Measurements from ENCODE around the gene FAM169A. TPM values are rescaled to one million over a fixed set of nuclear protein-coding genes. Genes with fewer than 3 reads are reported as not detected.

The FAM169A gene
- total and polyA plus RNA-seq, 2 of the 4 experiments (the other 2 are of a cell fraction) = under 0.01 TPM; not detected in 1

DNA sequence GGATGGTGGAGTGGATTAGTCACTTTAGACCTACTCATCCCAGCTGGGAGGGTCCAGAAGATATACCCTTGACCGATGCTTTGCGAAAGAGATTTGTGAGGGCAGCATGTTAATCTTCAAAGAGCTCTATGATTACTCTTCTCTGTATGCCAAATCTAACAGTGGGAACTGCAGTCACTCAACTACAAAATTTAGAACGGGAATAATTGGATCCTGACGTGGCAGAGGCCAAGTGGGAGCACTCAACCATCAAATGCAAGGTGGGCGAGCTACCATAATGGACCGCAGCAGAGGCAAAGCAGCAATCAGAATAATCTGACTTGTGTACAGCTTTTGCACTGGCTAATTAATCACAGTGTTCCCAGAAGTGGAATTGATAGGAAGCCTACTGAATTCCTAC, 78.8 kb downstream of the FAM169A start:
- Histone ChIP-seq H3K18ac (ENCODE audit: low read depth, low read length) (no peak overlapping the region), H4K20me1 (ENCODE audit: insufficient read depth, low read length) (no peaks in the 10 kb centered on the region), H4K91ac (ENCODE audit: insufficient read depth, low read depth, low read length) (no peak overlapping the region), H4K8ac (ENCODE audit: low read depth in 2 of 2, low read length in 2 of 2) (no peak overlapping the region), H3K4me3 (ENCODE audit: insufficient read depth, low read depth, low read length) (no peak overlapping the region), H2BK20ac (ENCODE audit: low read depth, low read length) (no peak overlapping the region), H2BK15ac (ENCODE audit: low read depth, low read length) (no peak overlapping the region), H2AK5ac (ENCODE audit: low read depth, low read length) (no peak overlapping the region), H3K36me3 (ENCODE audit: control insufficient read depth, insufficient read depth, low read length) (no peaks in the 10 kb centered on the region), H3K4me1 (ENCODE audit: control insufficient read depth, insufficient read depth, low read length) (no peaks in the 10 kb centered on the region), H3K9me1 (ENCODE audit: insufficient read depth, low read length) (no peaks in the 10 kb centered on the region), H3K56ac (ENCODE audit: extremely low read depth, insufficient read depth, low read length) (no peak overlapping the region), H3K23ac (ENCODE audit: low read depth, low read length) (no peak overlapping the region), H3K27ac (ENCODE audit: insufficient read depth, low read length) (no peak overlapping the region), H3K27me3 (ENCODE audit: control insufficient read depth, insufficient read depth, low read length) (no peaks in the 10 kb centered on the region), H3K4me2 (ENCODE audit: low read depth, low read length) (no peak overlapping the region), H3K9me3 (ENCODE audit: control insufficient read depth, insufficient read depth, low read length) (no peaks in the 10 kb centered on the region), H2AK9ac (replicated peaks; ENCODE audit: low read depth, low read length, poor library complexity) (no peak overlapping the region), H2BK5ac (ENCODE audit: low read depth, low read length, poor library complexity, severe bottlenecking) (no peak overlapping the region), H2AFZ (replicated peaks; ENCODE audit: low read length, poor library complexity) (no peak overlapping the region), H3K79me1 (ENCODE audit: low read depth in 1 of 2, low read length in 2 of 2) (no peaks in the 10 kb centered on the region), H3K4ac (ENCODE audit: low read depth, low read length) (no peak overlapping the region), H3K9ac (ENCODE audit: low read depth, low read length) (no peak overlapping the region), H4K5ac (ENCODE audit: low read depth, low read length) (no peak overlapping the region), H3K14ac (replicated peaks; ENCODE audit: low read depth, low read length) (no peak overlapping the region), H2BK120ac (ENCODE audit: low read depth, low read length) (no peak overlapping the region)
- no TSS peak for BruUV-seq (replicated peaks)
- intact Hi-C loops (cut with micrococcal nuclease) = no loop called here
- POLR2A ChIA-PET (ENCODE audit: unreplicated experiment) = no interaction called here
- in situ Hi-C loops (cut with MboI; ENCODE audit: low sequenced_read_pairs) = no loop called here
- no peak for ATAC-seq (ENCODE audit: low read depth)
- TF ChIP-seq NFE2L2 (IDR thresholded peaks at IDR 0.05; ENCODE audit: low read depth, low read length) (no peak), RAD21 (IDR thresholded peaks at IDR 0.05; ENCODE audit: low read length) (no peak), MAFK (IDR thresholded peaks at IDR 0.05; ENCODE audit: low read depth, low read length) (no peak), POLR2A (IDR thresholded peaks at IDR 0.05; ENCODE audit: low read depth, low read length) (no peak), CEBPB (IDR thresholded peaks at IDR 0.05; ENCODE audit: low read depth, low read length) (no peak)
- TF ChIP-seq, protein P1, sequence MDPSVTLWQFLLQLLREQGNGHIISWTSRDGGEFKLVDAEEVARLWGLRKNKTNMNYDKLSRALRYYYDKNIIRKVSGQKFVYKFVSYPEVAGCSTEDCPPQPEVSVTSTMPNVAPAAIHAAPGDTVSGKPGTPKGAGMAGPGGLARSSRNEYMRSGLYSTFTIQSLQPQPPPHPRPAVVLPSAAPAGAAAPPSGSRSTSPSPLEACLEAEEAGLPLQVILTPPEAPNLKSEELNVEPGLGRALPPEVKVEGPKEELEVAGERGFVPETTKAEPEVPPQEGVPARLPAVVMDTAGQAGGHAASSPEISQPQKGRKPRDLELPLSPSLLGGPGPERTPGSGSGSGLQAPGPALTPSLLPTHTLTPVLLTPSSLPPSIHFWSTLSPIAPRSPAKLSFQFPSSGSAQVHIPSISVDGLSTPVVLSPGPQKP (IDR thresholded peaks at IDR 0.05; ENCODE audit: borderline replicate concordance, low read depth, low read length) = no peak
- TF ChIP-seq, protein P2, sequence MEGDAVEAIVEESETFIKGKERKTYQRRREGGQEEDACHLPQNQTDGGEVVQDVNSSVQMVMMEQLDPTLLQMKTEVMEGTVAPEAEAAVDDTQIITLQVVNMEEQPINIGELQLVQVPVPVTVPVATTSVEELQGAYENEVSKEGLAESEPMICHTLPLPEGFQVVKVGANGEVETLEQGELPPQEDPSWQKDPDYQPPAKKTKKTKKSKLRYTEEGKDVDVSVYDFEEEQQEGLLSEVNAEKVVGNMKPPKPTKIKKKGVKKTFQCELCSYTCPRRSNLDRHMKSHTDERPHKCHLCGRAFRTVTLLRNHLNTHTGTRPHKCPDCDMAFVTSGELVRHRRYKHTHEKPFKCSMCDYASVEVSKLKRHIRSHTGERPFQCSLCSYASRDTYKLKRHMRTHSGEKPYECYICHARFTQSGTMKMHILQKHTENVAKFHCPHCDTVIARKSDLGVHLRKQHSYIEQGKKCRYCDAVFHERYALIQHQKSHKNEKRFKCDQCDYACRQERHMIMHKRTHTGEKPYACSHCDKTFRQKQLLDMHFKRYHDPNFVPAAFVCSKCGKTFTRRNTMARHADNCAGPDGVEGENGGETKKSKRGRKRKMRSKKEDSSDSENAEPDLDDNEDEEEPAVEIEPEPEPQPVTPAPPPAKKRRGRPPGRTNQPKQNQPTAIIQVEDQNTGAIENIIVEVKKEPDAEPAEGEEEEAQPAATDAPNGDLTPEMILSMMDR (conservative IDR thresholded peaks at IDR 0.05; ENCODE audit: low read depth, low read length) = no peak
- TF ChIP-seq, protein P3, sequence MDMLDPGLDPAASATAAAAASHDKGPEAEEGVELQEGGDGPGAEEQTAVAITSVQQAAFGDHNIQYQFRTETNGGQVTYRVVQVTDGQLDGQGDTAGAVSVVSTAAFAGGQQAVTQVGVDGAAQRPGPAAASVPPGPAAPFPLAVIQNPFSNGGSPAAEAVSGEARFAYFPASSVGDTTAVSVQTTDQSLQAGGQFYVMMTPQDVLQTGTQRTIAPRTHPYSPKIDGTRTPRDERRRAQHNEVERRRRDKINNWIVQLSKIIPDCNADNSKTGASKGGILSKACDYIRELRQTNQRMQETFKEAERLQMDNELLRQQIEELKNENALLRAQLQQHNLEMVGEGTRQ (IDR thresholded peaks at IDR 0.05; ENCODE audit: low read depth, low read length) = no peak
- dilution Hi-C loops (cut with HindIII; ENCODE audit: low sequenced_read_pairs, unreplicated experiment) = no loop called here
- no peak for DNase-seq
- no CpG with 5 or more reads among the region's 6 CpGs for WGBS, 2 experiments (ENCODE audit: extremely low coverage in 2 of 2, insufficient read length in 1 of 2)
- CTCF ChIA-PET = no interaction called here
